GM18511 (cell line): Measurements from ENCODE around the gene PRM2.

Experiments used
- ATAC-seq: cut with Tn5 transposase; IDR thresholded peaks from one replicate; pipeline ENCODE4 v1.9.1; 2021; ENCODE audit warnings: mild to moderate bottlenecking, moderate library complexity; ENCODE audit not compliant: unreplicated experiment

PRM2 gene

GRCh38 chr16:11264155-11264832 lies 12.0 kb downstream of the PRM2 start:
- ATAC-seq = no peak

GRCh38 chr16:11263737-11264136 lies 12.5 kb downstream of the PRM2 start:
- no peak for ATAC-seq

- ATAC-seq = no peak
Measured at GRCh38 chr16:11262915-11263314, 13.4 kb downstream of the PRM2 start.

- ATAC-seq = no peak
Measured at GRCh38 chr16:11260596-11260966, 15.7 kb downstream of the PRM2 start.

GRCh38 chr16:11259655-11260595 lies 16.4 kb downstream of the PRM2 start:
- ATAC-seq = no peak

- no peak for ATAC-seq
Measured at GRCh38 chr16:11258553-11259492, 17.5 kb downstream of the PRM2 start.

GRCh38 chr16:11257131-11257938 lies 18.9 kb downstream of the PRM2 start:
- no peak for ATAC-seq

- ATAC-seq = no peak
Measured at GRCh38 chr16:11256661-11257130, 19.6 kb downstream of the PRM2 start.

GRCh38 chr16:11255737-11256660 lies 20.3 kb downstream of the PRM2 start, which contains the start of gene SOCS1:
SOCS1 (minus strand) TSS chr16:11256204; CDS start chr16:11255478, 726 bp downstream.
- ATAC-seq = peak; percentile 62

GRCh38 chr16:11254913-11255736 lies 21.2 kb downstream of the PRM2 start:
- ATAC-seq = peak; percentile 4

GRCh38 chr16:11253995-11254912 lies 22.0 kb downstream of the PRM2 start:
- no peak for ATAC-seq

- no peak for ATAC-seq
Measured at GRCh38 chr16:11253009-11253994, 23.0 kb downstream of the PRM2 start.

GRCh38 chr16:11252482-11252931 lies 23.8 kb downstream of the PRM2 start:
- ATAC-seq = no peak

GRCh38 chr16:11251525-11252481 lies 24.5 kb downstream of the PRM2 start:
- ATAC-seq = no peak
